ENCODE data around the gene CPE. TPM values are rescaled to one million over a fixed set of nuclear protein-coding genes. Genes with fewer than 3 reads are reported as not detected.

Gene CPE
- total RNA-seq, 3 donors from 2014 or later: 106 to 129 (median 114) TPM

DNA sequence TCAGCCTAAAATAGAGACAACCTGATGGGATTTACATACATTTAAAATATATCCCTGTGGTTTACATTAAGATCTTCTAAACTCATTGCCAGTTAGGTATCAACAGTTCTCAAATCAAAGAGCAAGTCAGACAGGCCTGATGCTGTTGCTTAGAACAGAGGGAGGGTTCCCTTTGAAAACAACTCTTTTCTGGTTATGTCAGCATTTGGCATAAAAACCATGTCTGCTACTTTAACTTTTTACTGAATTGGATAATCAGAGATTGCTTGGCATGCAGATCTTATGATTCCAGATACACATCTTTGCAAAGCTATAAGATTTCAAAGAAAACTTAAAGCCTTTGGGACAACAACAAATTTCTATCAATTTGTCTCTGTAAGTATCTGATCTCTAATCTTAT, 140.8 kb downstream of the CPE start:
- H3K27me3 ChIP-seq: no peaks in the 10 kb centered on the region
- no peaks in the 10 kb centered on the region for H3K9me3 ChIP-seq
- no peak overlapping the region for H3K27ac ChIP-seq
- intact Hi-C loops (cut with DNase I; ENCODE audit: low total_unique reads): no loop called here
- no peak for DNase-seq (ENCODE audit: low spot score in 2 of 2)
- H3K4me3 ChIP-seq: no peak overlapping the region
- H3K36me3 ChIP-seq: no peaks in the 10 kb centered on the region
- TF ChIP-seq, protein P1, sequence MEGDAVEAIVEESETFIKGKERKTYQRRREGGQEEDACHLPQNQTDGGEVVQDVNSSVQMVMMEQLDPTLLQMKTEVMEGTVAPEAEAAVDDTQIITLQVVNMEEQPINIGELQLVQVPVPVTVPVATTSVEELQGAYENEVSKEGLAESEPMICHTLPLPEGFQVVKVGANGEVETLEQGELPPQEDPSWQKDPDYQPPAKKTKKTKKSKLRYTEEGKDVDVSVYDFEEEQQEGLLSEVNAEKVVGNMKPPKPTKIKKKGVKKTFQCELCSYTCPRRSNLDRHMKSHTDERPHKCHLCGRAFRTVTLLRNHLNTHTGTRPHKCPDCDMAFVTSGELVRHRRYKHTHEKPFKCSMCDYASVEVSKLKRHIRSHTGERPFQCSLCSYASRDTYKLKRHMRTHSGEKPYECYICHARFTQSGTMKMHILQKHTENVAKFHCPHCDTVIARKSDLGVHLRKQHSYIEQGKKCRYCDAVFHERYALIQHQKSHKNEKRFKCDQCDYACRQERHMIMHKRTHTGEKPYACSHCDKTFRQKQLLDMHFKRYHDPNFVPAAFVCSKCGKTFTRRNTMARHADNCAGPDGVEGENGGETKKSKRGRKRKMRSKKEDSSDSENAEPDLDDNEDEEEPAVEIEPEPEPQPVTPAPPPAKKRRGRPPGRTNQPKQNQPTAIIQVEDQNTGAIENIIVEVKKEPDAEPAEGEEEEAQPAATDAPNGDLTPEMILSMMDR (IDR thresholded peaks at IDR 0.05): no peak
- TF ChIP-seq POLR2AphosphoS5 (IDR thresholded peaks at IDR 0.05) (no peak), POLR2A (IDR thresholded peaks at IDR 0.05) (no peak)
- no peaks in the 10 kb centered on the region for H3K4me1 ChIP-seq

DNA sequence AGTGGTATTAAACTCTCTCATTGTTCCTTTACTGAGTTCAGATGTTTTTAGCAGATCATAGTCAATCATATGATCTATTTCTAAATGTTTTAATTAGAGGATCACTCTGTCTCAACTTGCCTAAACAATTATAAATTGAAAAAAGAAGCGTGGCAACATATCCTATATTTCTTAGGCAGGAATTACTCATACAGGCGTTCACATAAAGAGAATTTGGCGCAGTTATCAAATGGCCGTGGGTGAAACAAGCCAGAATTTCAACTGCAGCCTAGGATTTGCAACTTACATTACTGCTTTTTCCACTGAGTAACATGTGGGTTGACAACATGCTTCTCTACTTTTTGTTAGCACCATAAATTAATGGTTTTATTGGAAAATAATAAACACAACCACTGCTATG, 141.3 kb downstream of the CPE start:
- H3K27me3 ChIP-seq: no peaks in the 10 kb centered on the region
- no peaks in the 10 kb centered on the region for H3K9me3 ChIP-seq
- H3K27ac ChIP-seq: no peak overlapping the region
- no peaks in the 10 kb centered on the region for H3K4me1 ChIP-seq
- no peak overlapping the region for H3K4me3 ChIP-seq
- no peak for DNase-seq (ENCODE audit: low spot score in 2 of 2)
- intact Hi-C loops (cut with DNase I; ENCODE audit: low total_unique reads): no loop called here
- no peak for TF ChIP-seq POLR2AphosphoS5 (IDR thresholded peaks at IDR 0.05)
- TF ChIP-seq, protein P1 (IDR thresholded peaks at IDR 0.05): no peak
- no peak for TF ChIP-seq POLR2A (IDR thresholded peaks at IDR 0.05)
- no peaks in the 10 kb centered on the region for H3K36me3 ChIP-seq

DNA sequence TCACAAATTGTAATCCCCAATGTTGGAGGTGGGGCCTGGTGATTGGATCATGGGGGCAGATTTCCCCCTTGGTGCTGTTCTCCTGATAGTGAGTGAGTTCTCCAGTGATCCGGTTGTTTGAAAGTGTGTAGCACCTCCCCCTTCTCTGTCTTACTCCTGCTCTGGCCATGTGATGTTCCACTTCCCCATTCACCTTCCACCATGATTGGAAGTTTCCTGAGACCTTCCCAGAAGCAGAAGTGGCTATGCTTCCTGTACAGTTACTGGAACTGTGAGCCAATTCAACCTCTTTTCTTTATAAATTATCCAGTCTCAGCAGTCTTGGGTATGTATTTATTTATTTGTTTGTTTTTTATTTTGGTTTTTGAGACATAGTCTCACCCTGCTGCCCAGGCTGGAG, 143.2 kb downstream of the CPE start:
- Histone ChIP-seq H3K4me3 (no peak overlapping the region), H3K27ac (no peak overlapping the region), H3K36me3 (no peaks in the 10 kb centered on the region), H3K27me3 (no peaks in the 10 kb centered on the region), H3K9me3 (no peaks in the 10 kb centered on the region), H3K4me1 (no peaks in the 10 kb centered on the region)
- DNase-seq (ENCODE audit: low spot score in 2 of 2): no peak
- TF ChIP-seq POLR2AphosphoS5 (IDR thresholded peaks at IDR 0.05) (no peak), POLR2A (IDR thresholded peaks at IDR 0.05) (no peak)
- TF ChIP-seq, protein P1 (IDR thresholded peaks at IDR 0.05): no peak
- intact Hi-C loops (cut with DNase I; ENCODE audit: low total_unique reads): no loop called here

DNA sequence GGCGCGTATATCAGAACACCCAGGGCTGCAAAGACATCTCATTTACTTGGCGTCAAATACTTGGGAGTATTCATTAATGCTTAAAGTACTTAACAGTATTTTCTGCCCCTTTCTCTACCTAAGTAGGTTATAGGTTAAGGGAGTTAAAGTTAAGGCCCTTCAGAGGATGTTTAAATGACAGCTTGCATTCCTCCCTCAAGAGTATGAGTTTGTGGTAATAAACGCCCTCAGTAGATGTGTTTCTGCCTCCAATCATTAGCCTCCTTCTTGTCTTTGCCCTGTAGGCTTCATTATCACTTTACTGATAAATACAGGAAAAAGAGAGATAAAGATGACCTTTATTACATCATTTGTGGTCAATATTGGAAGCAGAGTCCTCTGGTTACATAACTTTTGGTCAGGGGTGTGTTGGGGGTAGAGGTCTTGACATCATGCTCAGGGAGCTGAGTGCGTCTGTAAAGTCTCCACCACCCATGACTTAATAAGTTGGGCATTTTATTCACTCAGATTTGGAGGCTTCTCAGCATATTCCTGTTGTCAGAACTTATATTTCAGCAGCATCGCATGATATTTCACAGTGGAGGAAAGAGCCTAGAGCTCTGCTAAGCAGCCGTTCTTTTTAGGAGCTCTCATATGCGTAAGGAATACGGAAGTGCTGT, 145.9 kb downstream of the CPE start:
- intact Hi-C loops (cut with DNase I; ENCODE audit: low total_unique reads): no loop called here
- H3K36me3 ChIP-seq: no peaks in the 10 kb centered on the region
- no peaks in the 10 kb centered on the region for H3K9me3 ChIP-seq
- H3K4me1 ChIP-seq: no peaks in the 10 kb centered on the region
- H3K27me3 ChIP-seq: no peaks in the 10 kb centered on the region
- no peak for TF ChIP-seq POLR2AphosphoS5 (IDR thresholded peaks at IDR 0.05)
- TF ChIP-seq, protein P1 (IDR thresholded peaks at IDR 0.05): no peak
- no peak for TF ChIP-seq POLR2A (IDR thresholded peaks at IDR 0.05)
- no peak for DNase-seq (ENCODE audit: low spot score in 2 of 2)
- H3K27ac ChIP-seq: no peak overlapping the region
- H3K4me3 ChIP-seq: no peak overlapping the region

DNA sequence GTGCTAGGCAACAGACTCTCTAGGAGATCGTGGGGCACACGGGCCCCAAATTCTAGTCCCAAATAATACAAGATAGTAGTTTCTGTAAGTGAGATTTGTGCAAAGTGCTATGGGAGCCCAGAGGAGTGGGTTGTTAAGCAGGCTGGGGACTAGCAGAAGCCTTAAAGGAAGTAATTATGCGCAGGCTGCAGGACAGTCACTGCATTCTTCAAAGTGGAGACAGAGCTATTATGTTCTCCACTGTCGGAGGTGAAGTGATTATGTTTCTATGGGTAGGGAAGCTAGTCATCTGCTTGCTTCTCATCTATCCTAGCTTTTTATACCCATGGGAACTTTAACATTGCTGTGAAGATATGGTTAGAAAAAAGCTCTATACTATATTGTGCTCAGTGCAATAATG, 154.2 kb downstream of the CPE start:
- Histone ChIP-seq H3K27me3 (no peaks in the 10 kb centered on the region), H3K27ac (no peak overlapping the region), H3K4me1 (no peaks in the 10 kb centered on the region), H3K4me3 (no peak overlapping the region), H3K36me3 (no peaks in the 10 kb centered on the region), H3K9me3 (no peaks in the 10 kb centered on the region)
- TF ChIP-seq, protein P1 (IDR thresholded peaks at IDR 0.05): no peak
- TF ChIP-seq POLR2A (IDR thresholded peaks at IDR 0.05) (no peak), POLR2AphosphoS5 (IDR thresholded peaks at IDR 0.05) (no peak)
- DNase-seq (ENCODE audit: low spot score in 2 of 2): no peak
- intact Hi-C loops (cut with DNase I; ENCODE audit: low total_unique reads): loop anchor here (10.0 kb wide), 1 partner anchor 552 kb away; no protein-coding TSS in a partner anchor
